ENCODE data around the gene C6orf136.

DNA sequence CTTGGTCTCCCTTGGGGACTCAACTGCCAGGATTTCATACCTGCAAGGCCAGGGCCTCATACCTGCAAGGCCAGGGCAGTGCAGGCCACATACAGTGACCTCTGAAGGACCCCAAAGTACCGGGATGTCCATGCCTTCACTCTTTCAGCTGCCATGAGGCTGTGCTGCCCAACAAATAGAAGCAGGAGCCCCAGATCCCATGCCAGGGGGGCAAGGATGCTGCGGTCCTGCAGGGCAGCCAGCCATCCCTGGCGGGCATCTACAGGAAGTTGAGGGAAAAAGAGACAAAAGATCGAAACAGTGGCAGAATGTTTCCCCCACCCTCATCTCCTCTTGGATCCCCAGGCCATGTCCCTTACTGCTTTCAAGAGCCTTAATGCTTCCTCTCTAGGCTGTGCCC is 43.1 kb downstream of the C6orf136 start:
- TF ChIP-seq, protein P1, sequence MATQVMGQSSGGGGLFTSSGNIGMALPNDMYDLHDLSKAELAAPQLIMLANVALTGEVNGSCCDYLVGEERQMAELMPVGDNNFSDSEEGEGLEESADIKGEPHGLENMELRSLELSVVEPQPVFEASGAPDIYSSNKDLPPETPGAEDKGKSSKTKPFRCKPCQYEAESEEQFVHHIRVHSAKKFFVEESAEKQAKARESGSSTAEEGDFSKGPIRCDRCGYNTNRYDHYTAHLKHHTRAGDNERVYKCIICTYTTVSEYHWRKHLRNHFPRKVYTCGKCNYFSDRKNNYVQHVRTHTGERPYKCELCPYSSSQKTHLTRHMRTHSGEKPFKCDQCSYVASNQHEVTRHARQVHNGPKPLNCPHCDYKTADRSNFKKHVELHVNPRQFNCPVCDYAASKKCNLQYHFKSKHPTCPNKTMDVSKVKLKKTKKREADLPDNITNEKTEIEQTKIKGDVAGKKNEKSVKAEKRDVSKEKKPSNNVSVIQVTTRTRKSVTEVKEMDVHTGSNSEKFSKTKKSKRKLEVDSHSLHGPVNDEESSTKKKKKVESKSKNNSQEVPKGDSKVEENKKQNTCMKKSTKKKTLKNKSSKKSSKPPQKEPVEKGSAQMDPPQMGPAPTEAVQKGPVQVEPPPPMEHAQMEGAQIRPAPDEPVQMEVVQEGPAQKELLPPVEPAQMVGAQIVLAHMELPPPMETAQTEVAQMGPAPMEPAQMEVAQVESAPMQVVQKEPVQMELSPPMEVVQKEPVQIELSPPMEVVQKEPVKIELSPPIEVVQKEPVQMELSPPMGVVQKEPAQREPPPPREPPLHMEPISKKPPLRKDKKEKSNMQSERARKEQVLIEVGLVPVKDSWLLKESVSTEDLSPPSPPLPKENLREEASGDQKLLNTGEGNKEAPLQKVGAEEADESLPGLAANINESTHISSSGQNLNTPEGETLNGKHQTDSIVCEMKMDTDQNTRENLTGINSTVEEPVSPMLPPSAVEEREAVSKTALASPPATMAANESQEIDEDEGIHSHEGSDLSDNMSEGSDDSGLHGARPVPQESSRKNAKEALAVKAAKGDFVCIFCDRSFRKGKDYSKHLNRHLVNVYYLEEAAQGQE (IDR thresholded peaks at IDR 0.05; ENCODE audit: low read depth): no peak
- TF ChIP-seq, protein P2, sequence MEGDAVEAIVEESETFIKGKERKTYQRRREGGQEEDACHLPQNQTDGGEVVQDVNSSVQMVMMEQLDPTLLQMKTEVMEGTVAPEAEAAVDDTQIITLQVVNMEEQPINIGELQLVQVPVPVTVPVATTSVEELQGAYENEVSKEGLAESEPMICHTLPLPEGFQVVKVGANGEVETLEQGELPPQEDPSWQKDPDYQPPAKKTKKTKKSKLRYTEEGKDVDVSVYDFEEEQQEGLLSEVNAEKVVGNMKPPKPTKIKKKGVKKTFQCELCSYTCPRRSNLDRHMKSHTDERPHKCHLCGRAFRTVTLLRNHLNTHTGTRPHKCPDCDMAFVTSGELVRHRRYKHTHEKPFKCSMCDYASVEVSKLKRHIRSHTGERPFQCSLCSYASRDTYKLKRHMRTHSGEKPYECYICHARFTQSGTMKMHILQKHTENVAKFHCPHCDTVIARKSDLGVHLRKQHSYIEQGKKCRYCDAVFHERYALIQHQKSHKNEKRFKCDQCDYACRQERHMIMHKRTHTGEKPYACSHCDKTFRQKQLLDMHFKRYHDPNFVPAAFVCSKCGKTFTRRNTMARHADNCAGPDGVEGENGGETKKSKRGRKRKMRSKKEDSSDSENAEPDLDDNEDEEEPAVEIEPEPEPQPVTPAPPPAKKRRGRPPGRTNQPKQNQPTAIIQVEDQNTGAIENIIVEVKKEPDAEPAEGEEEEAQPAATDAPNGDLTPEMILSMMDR (IDR thresholded peaks at IDR 0.05 in 2 of 3, conservative IDR thresholded peaks at IDR 0.05 in 1 of 3; ENCODE audit: borderline replicate concordance in 1 of 3, insufficient read depth in 1 of 3, low read depth in 2 of 3, low read length in 2 of 3): no peak
- TF ChIP-seq SP1 (IDR thresholded peaks at IDR 0.05; ENCODE audit: low read depth): no peak
- TF ChIP-seq POLR2AphosphoS5 (IDR thresholded peaks at IDR 0.05; ENCODE audit: low read depth, low read length): no peak
- no peak for TF ChIP-seq EZH2 (IDR thresholded peaks at IDR 0.05)
- no peak for TF ChIP-seq YY1 (IDR thresholded peaks at IDR 0.05; ENCODE audit: extremely low read depth, insufficient replicate concordance, low read depth, low read length)
- no peak for TF ChIP-seq POLR2A (IDR thresholded peaks at IDR 0.05; ENCODE audit: borderline replicate concordance, extremely low read depth, insufficient read depth, insufficient read length)
- TF ChIP-seq MAX (IDR thresholded peaks at IDR 0.05): no peak
- no peak for TF ChIP-seq RAD21 (IDR thresholded peaks at IDR 0.05; ENCODE audit: low read depth)
- no peak for TF ChIP-seq CBX3 (IDR thresholded peaks at IDR 0.05; ENCODE audit: low read depth)
- no peak for TF ChIP-seq SIN3A (IDR thresholded peaks at IDR 0.05; ENCODE audit: low read depth)
- no peak for TF ChIP-seq ZNF274 (IDR thresholded peaks at IDR 0.05; ENCODE audit: low read depth, low read length)
